Lung (tissue), 12 donors: Measurements from ENCODE around the gene FNIP2. TPM values are rescaled to one million over a fixed set of nuclear protein-coding genes. Genes with fewer than 3 reads are reported as not detected.
A peak's percentile ranks its signal among the peaks of the same experiment; 100 is the strongest.

Experiments
- ATAC-seq: fragments of 200-7000 bp; cut with Tn5 transposase; one replicate; pipeline ENCODE4 v1.9.1; 2020; ENCODE audit warnings: moderate number of reproducible peaks; ENCODE audit not compliant: insufficient read depth, low FRiP score
- DNase-seq, 3 donors: peaks; one replicate each; pipeline ENCODE4 v3.0.0-alpha.2; 2013 to 2017
- H3K27ac ChIP-seq, 2 donors: one replicate each; pipeline ENCODE4 v1.5.1; 2013; ENCODE audit warnings: mild to moderate bottlenecking in 2 of 2, moderate library complexity in 2 of 2, control low read depth in 1 of 2, inconsistent platforms in 1 of 2, low read depth in 1 of 2, low read length in 1 of 2
- H3K27me3 ChIP-seq, 3 donors: one replicate each; pipeline ENCODE4 v1.5.1; 2013; ENCODE audit warnings: low read length in 2 of 3; ENCODE audit not compliant: control insufficient read depth in 3 of 3, insufficient read depth in 3 of 3
- H3K36me3 ChIP-seq, 4 donors: one replicate each; pipeline ENCODE4 v1.5.1; 2013; ENCODE audit warnings: low read length in 4 of 4, mild to moderate bottlenecking in 1 of 4, moderate library complexity in 1 of 4; ENCODE audit not compliant: control insufficient read depth in 4 of 4, insufficient read depth in 4 of 4
- H3K4me1 ChIP-seq, 5 donors: one replicate each; pipeline ENCODE4 v1.5.1; 2013; ENCODE audit warnings: low read length in 5 of 5, mild to moderate bottlenecking in 2 of 5, moderate library complexity in 1 of 5; ENCODE audit not compliant: control insufficient read depth in 5 of 5, insufficient read depth in 5 of 5
- H3K4me3 ChIP-seq: one replicate; pipeline ENCODE4 v1.5.1; 2013; ENCODE audit warnings: mild to moderate bottlenecking, control low read depth, moderate library complexity
- H3K9ac ChIP-seq, 2 donors: one replicate each; pipeline ENCODE4 v1.5.1; 2013; ENCODE audit warnings: low read length in 2 of 2, control low read depth in 1 of 2; ENCODE audit not compliant: insufficient read depth in 1 of 2
- H3K9me3 ChIP-seq, 4 donors: one replicate each; pipeline ENCODE4 v1.5.1; 2013; ENCODE audit warnings: low read length in 3 of 4, mild to moderate bottlenecking in 1 of 4, moderate library complexity in 1 of 4; ENCODE audit not compliant: control insufficient read depth in 4 of 4, insufficient read depth in 3 of 4
- CTCF ChIP-seq: IDR thresholded peaks from 2 replicates; pipeline ENCODE4 v1.5.1; 2012; ENCODE audit warnings: mild to moderate bottlenecking; ENCODE audit errors: control extremely low read depth, extremely low read depth
- WGBS, 2 donors: extraction: QIAGEN DNeasy Blood & Tissue Kit; methylation state at CpG; one replicate each; pipeline ENCODE4 v1.1.7; 2013; 5-methylcytosine and 5-hydroxymethylcytosine counted together
- polyA plus RNA-seq, 2 donors: library from polyadenylated mRNA; stranded (reverse); fragments of 200-250 nt; gene quantifications; one replicate each; pipeline ENCODE4 v1.2.1, GENCODE V29; 2013
- total RNA-seq, 2 donors: library from RNA; depleted of rRNA in 1 of 2; stranded (reverse); fragments of >200 nt in 1 of 2; gene quantifications; one replicate each; pipeline ENCODE4 v1.2.1, GENCODE V29; 2014 to 2021
- donor health status: control.
- donor health status: control.
- donor health status: Bipolar disorder and iron deficiency.
- donor health status: healthy.
- donor health status: DM: yes; HTN: yes; CAD: no.

FNIP2 gene
- total and polyA plus RNA-seq, 4 donors = 12.1 to 150 (median 44.6) TPM

DNA sequence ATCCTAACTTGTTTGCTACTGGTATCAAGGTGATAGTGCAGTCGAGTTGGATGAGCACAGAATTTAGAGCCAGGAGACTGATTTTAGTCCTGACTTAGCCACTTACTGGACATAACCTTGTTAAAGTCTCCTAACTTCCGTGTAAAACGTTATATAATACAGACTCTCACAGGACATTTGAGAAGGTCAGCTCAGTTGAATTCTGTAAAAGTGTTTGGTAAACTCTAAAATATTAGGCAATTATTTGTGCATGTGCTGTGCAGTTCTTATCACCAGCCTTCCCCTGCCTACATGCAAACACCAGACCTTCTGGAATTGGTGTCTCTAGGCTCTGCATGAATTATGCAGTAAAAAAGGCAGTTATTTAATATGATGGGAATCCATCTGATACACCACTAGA, 45.4 kb downstream of the FNIP2 start:
- peak overlapping the region; percentile 5 to 66 for H3K27ac ChIP-seq
- DNase-seq = no peak
- H3K9ac ChIP-seq = no peak overlapping the region
- H3K9me3 ChIP-seq = no peaks in the 10 kb centered on the region
- no peaks in the 10 kb centered on the region for H3K36me3 ChIP-seq
- no peak overlapping the region for H3K4me3 ChIP-seq
- WGBS, 2 donors = 51 to 71% methylated on average over 3 of the region's 3 CpGs
- peaks cover 5 to 37% (median 12%) of the 10 kb centered on the region in 5 donors for H3K4me1 ChIP-seq
- no peaks in the 10 kb centered on the region for H3K27me3 ChIP-seq
- TF ChIP-seq CTCF = no peak
- no peak for ATAC-seq

DNA sequence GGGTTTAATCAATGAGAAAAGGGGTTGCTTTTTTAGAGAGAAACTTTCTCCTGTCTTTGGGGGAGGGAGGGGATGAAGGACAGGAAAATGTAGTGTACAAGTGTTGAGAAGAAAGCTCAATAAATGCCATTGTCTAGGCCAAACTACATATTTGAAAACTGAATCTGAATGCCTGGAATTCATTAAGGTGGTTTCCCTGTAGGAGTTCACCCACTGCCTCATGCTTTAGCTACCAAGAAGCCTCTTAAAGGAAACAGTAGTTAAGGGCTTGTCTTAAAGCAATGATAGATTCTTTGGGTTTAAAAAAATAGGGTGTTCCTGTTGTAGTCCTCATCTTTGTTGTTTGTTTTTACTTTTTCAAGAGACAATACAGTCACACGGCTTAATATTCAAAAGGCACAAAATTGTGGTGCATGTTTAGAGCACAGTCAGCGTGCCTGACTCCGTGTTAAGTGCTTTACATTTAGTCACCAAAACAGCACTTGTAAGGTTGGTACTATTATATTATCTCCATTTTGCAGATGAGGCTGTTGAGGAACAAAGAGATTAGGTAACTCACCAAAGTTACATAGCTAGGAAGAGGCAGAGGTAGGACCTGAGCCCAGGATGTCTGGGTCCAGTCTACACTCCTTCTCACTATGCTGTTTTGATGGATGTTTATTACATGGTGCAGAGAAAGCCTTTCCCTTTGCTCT, 46.0 kb downstream of the FNIP2 start:
- no peaks in the 10 kb centered on the region for H3K36me3 ChIP-seq
- no peak for DNase-seq
- no peak overlapping the region for H3K4me3 ChIP-seq
- H3K9ac ChIP-seq = no peak overlapping the region
- no peaks in the 10 kb centered on the region for H3K9me3 ChIP-seq
- H3K27me3 ChIP-seq = no peaks in the 10 kb centered on the region
- TF ChIP-seq CTCF = no peak
- H3K4me1 ChIP-seq = peaks cover 5 to 38% (median 15%) of the 10 kb centered on the region in 5 donors
- H3K27ac ChIP-seq = peak overlapping the region; percentile 39 to 48
- no peak for ATAC-seq
- 66 to 83% methylated on average over 3 of the region's 3 CpGs for WGBS, 2 donors

- H3K27me3 ChIP-seq = no peaks in the 10 kb centered on the region
- DNase-seq (no peak), ATAC-seq (no peak)
- H3K9me3 ChIP-seq = no peaks in the 10 kb centered on the region
- WGBS, 2 donors = 43 to 58% methylated on average over 1 of the region's 1 CpG
- TF ChIP-seq CTCF = no peak
- peaks cover 6 to 44% (median 16%) of the 10 kb centered on the region in 5 donors for H3K4me1 ChIP-seq
- no peak overlapping the region for H3K4me3 ChIP-seq
- H3K36me3 ChIP-seq = no peaks in the 10 kb centered on the region
- H3K9ac ChIP-seq = no peak overlapping the region
- no peak overlapping the region for H3K27ac ChIP-seq
Measured at GRCh38 chr4:158816955-158817354, 48.1 kb downstream of the FNIP2 start.
